Effector memory CD8-positive, alpha-beta T cell (primary cell): Measurements from ENCODE around the gene EFCC1.

ENCODE experiments used
- ATAC-seq: fragments of 150-1000 bp; cut with Tn5 transposase; replicated peaks from 2 replicates; pipeline ENCODE4 v1.10.0; 2021; ENCODE audit warnings: mild to moderate bottlenecking, moderate library complexity
- DNase-seq, 3 experiments: peaks; one replicate each; pipeline ENCODE4 v3.0.0; 2021
- H3K27ac Mint-ChIP-seq, 2 donors: one replicate each; pipeline ENCODE4 v1.8.0; 2022; ENCODE audit warnings: mild to moderate bottlenecking in 2 of 2, mixed read lengths in 2 of 2, moderate library complexity in 2 of 2
- H3K27me3 Mint-ChIP-seq, 2 donors: one replicate each; pipeline ENCODE4 v1.8.0; 2022; ENCODE audit warnings: mixed read lengths in 2 of 2
- H3K36me3 Mint-ChIP-seq: one replicate; pipeline ENCODE4 v1.8.0; 2022; ENCODE audit warnings: mild to moderate bottlenecking, moderate library complexity, mixed read lengths; ENCODE audit not compliant: insufficient read depth
- H3K4me1 Mint-ChIP-seq, 2 donors: one replicate each; pipeline ENCODE4 v1.8.0; 2022; ENCODE audit warnings: low read depth in 2 of 2, mixed read lengths in 2 of 2
- H3K4me3 Mint-ChIP-seq, 2 donors: one replicate each; pipeline ENCODE4 v1.8.0; 2022; ENCODE audit warnings: mild to moderate bottlenecking in 2 of 2, mixed read lengths in 2 of 2, moderate library complexity in 2 of 2
- H3K9me3 Mint-ChIP-seq, 2 donors: one replicate each; pipeline ENCODE4 v1.8.0; 2022; ENCODE audit warnings: mixed read lengths in 2 of 2

EFCC1 gene

GRCh38 chr3:128984596-128984995 is 16.5 kb upstream of the EFCC1 start:
- Mint-ChIP-seq H3K27me3 (no peaks in the 10 kb centered on the region), H3K4me3 (no peak overlapping the region), H3K36me3 (no peaks in the 10 kb centered on the region), H3K4me1 (no peaks in the 10 kb centered on the region), H3K9me3 (no peaks in the 10 kb centered on the region), H3K27ac (no peak overlapping the region)
- no peak for ATAC-seq
- no peak for DNase-seq

GRCh38 chr3:128987302-128988100 is 13.6 kb upstream of the EFCC1 start:
- Mint-ChIP-seq H3K4me1 (no peaks in the 10 kb centered on the region), H3K27ac (no peak overlapping the region), H3K27me3 (no peaks in the 10 kb centered on the region), H3K4me3 (no peak overlapping the region), H3K9me3 (no peaks in the 10 kb centered on the region), H3K36me3 (no peaks in the 10 kb centered on the region)
- DNase-seq (no peak), ATAC-seq (no peak)

- Mint-ChIP-seq H3K27ac (no peak overlapping the region), H3K4me1 (peaks cover 1 to 2% of the 10 kb centered on the region in 2 donors)
- no peak for ATAC-seq
Measured at GRCh38 chr3:128988286-128988685, 12.8 kb upstream of the EFCC1 start.

GRCh38 chr3:128991355-128991895 is 9.7 kb upstream of the EFCC1 start:
- ATAC-seq: no peak
- H3K27me3 Mint-ChIP-seq: no peaks in the 10 kb centered on the region
- H3K9me3 Mint-ChIP-seq: no peaks in the 10 kb centered on the region
- peaks cover 6% of the 10 kb centered on the region for H3K36me3 Mint-ChIP-seq
- H3K4me3 Mint-ChIP-seq: no peak overlapping the region
- peaks cover 12 to 14% of the 10 kb centered on the region in 2 donors for H3K4me1 Mint-ChIP-seq
- DNase-seq: no peak
- no peak overlapping the region for H3K27ac Mint-ChIP-seq

More at GRCh38 chr3:128988286-128988685, 12.8 kb upstream of the EFCC1 start:
- Mint-ChIP-seq H3K27me3 (no peaks in the 10 kb centered on the region), H3K36me3 (peaks cover under 1% of the 10 kb centered on the region), H3K4me3 (no peak overlapping the region), H3K9me3 (no peaks in the 10 kb centered on the region)
- no peak for DNase-seq

GRCh38 chr3:128992926-128993460 is 8.1 kb upstream of the EFCC1 start:
- no peak for ATAC-seq
- peak overlapping the region; percentile 22 to 74 for H3K27ac Mint-ChIP-seq
- H3K36me3 Mint-ChIP-seq: peaks cover 6% of the 10 kb centered on the region
- H3K4me1 Mint-ChIP-seq: peaks cover 12 to 14% of the 10 kb centered on the region in 2 donors
- H3K9me3 Mint-ChIP-seq: no peaks in the 10 kb centered on the region
- H3K27me3 Mint-ChIP-seq: peaks cover 0 to 7% of the 10 kb centered on the region in 2 donors
- H3K4me3 Mint-ChIP-seq: peak overlapping the region; percentile 70 to 83
- no peak for DNase-seq

GRCh38 chr3:128993461-128994172 is 7.5 kb upstream of the EFCC1 start, which contains the start of gene CFAP92:
Gene CFAP92 (minus strand): TSS chr3:128994076. CDS start chr3:128993304, 772 bp downstream.
- H3K27me3 Mint-ChIP-seq: peaks cover under 1 to 7% of the 10 kb centered on the region in 2 donors
- peaks cover 12 to 14% of the 10 kb centered on the region in 2 donors for H3K4me1 Mint-ChIP-seq

GRCh38 chr3:128994173-128994512 is 7.0 kb upstream of the EFCC1 start:
- ATAC-seq (no peak), DNase-seq (peak in 1 of 3 experiments; percentile 91)
- no peaks in the 10 kb centered on the region for H3K9me3 Mint-ChIP-seq
- H3K36me3 Mint-ChIP-seq: peaks cover 6% of the 10 kb centered on the region
- H3K4me3 Mint-ChIP-seq: peak overlapping the region; percentile 70 to 83
- peaks cover 6 to 7% of the 10 kb centered on the region in 2 donors for H3K27me3 Mint-ChIP-seq
- peaks cover 12 to 14% of the 10 kb centered on the region in 2 donors for H3K4me1 Mint-ChIP-seq
- H3K27ac Mint-ChIP-seq: peak overlapping the region in 1 of 2 donors; percentile 36

More at GRCh38 chr3:128993461-128994172, 7.5 kb upstream of the EFCC1 start, which contains the start of gene CFAP92:
- no peaks in the 10 kb centered on the region for H3K9me3 Mint-ChIP-seq
- H3K4me3 Mint-ChIP-seq: peak within 1 kb of the TSS; percentile 70 to 83
- DNase-seq (peak in 2 of 3 experiments; percentile 92 to 93), ATAC-seq (peak; percentile 99)
- H3K27ac Mint-ChIP-seq: peak within 1 kb of the TSS; percentile 22 to 74
- H3K36me3 Mint-ChIP-seq: peaks cover 6% of the 10 kb centered on the region

- no peak for DNase-seq
- Mint-ChIP-seq H3K36me3 (peaks cover 6% of the 10 kb centered on the region), H3K9me3 (no peaks in the 10 kb centered on the region), H3K27ac (peak overlapping the region in 1 of 2 donors; percentile 36), H3K4me1 (peaks cover 12 to 14% of the 10 kb centered on the region in 2 donors), H3K4me3 (peak overlapping the region; percentile 70 to 83), H3K27me3 (peaks cover 10% of the 10 kb centered on the region in 2 donors)
- ATAC-seq: no peak
Measured at GRCh38 chr3:128994581-128995546, 6.2 kb upstream of the EFCC1 start.

GRCh38 chr3:128995737-128996136 is 5.4 kb upstream of the EFCC1 start:
- Mint-ChIP-seq H3K27ac (no peak overlapping the region), H3K27me3 (peaks cover 18% of the 10 kb centered on the region in 2 donors), H3K4me3 (no peak overlapping the region), H3K4me1 (peaks cover 12 to 14% of the 10 kb centered on the region in 2 donors), H3K36me3 (peaks cover 6% of the 10 kb centered on the region), H3K9me3 (no peaks in the 10 kb centered on the region)
- DNase-seq: no peak
- no peak for ATAC-seq

GRCh38 chr3:128996200-128996599 is 4.9 kb upstream of the EFCC1 start:
- Mint-ChIP-seq H3K4me3 (no peak overlapping the region), H3K27me3 (peaks cover 22% of the 10 kb centered on the region in 2 donors), H3K36me3 (peaks cover 6% of the 10 kb centered on the region), H3K27ac (no peak overlapping the region), H3K4me1 (peaks cover 14% of the 10 kb centered on the region in 2 donors), H3K9me3 (no peaks in the 10 kb centered on the region)
- ATAC-seq (no peak), DNase-seq (no peak)

- ATAC-seq: no peak
Measured at GRCh38 chr3:128996726-128997125, 4.4 kb upstream of the EFCC1 start.

GRCh38 chr3:128997486-128998133 is 3.5 kb upstream of the EFCC1 start:
- DNase-seq (no peak), ATAC-seq (no peak)
- Mint-ChIP-seq H3K4me1 (peaks cover 17 to 20% of the 10 kb centered on the region in 2 donors), H3K9me3 (no peaks in the 10 kb centered on the region), H3K27ac (no peak overlapping the region), H3K27me3 (peaks cover 28 to 31% of the 10 kb centered on the region in 2 donors), H3K4me3 (no peak overlapping the region), H3K36me3 (peaks cover 6% of the 10 kb centered on the region)

More at GRCh38 chr3:128996726-128997125, 4.4 kb upstream of the EFCC1 start:
- peaks cover 6% of the 10 kb centered on the region for H3K36me3 Mint-ChIP-seq
- no peak overlapping the region for H3K4me3 Mint-ChIP-seq
- no peaks in the 10 kb centered on the region for H3K9me3 Mint-ChIP-seq
- H3K4me1 Mint-ChIP-seq: peaks cover 14% of the 10 kb centered on the region in 2 donors
- H3K27me3 Mint-ChIP-seq: peaks cover 22 to 23% of the 10 kb centered on the region in 2 donors
- no peak for DNase-seq
- H3K27ac Mint-ChIP-seq: no peak overlapping the region
